Peyer's patch (tissue), 4 donors: Measurements from ENCODE around the gene CEP85L.

ENCODE experiments used
- POLR2A ChIP-seq, 2 donors: fragments of 450-650 bp; IDR thresholded peaks; one replicate each; pipeline ENCODE4 v1.5.1; 2017; ENCODE audit warnings: antibody characterized with exemption in 2 of 2, mild to moderate bottlenecking in 2 of 2, moderate library complexity in 2 of 2
- TF ChIP-seq, protein P1 (sequence below), 6 experiments: fragments of 450-650 bp in 4 of 6; fragments of 200-600 bp in 2 of 6; sonication (generic) in 1 of 6; IDR thresholded peaks; one replicate each; pipeline ENCODE4 v1.5.1; 2017 to 2019; ENCODE audit warnings: antibody characterized with exemption in 6 of 6, mild to moderate bottlenecking in 3 of 6, moderate library complexity in 1 of 6

DNA sequence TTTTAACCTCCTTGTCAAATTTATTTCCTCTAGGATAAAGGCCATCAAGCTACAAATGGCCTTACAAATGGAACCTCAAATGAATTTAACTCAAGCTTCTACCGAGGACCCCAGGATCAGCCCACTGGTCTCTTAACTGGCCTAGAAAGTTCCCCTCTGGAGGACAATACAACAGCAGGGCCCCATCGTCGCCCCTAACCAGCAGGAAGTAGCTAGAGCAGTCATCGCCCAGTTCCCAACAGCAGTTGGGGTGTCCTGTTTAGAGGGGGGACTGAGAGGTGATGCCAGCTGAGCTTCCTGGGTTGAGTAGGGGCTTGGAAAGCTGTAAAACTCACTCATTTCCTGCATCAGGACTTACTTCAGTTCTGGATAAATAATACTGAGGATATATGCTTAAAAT lies 25.6 kb downstream of the CEP85L start:
- TF ChIP-seq, protein P1, sequence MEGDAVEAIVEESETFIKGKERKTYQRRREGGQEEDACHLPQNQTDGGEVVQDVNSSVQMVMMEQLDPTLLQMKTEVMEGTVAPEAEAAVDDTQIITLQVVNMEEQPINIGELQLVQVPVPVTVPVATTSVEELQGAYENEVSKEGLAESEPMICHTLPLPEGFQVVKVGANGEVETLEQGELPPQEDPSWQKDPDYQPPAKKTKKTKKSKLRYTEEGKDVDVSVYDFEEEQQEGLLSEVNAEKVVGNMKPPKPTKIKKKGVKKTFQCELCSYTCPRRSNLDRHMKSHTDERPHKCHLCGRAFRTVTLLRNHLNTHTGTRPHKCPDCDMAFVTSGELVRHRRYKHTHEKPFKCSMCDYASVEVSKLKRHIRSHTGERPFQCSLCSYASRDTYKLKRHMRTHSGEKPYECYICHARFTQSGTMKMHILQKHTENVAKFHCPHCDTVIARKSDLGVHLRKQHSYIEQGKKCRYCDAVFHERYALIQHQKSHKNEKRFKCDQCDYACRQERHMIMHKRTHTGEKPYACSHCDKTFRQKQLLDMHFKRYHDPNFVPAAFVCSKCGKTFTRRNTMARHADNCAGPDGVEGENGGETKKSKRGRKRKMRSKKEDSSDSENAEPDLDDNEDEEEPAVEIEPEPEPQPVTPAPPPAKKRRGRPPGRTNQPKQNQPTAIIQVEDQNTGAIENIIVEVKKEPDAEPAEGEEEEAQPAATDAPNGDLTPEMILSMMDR (IDR thresholded peaks at IDR 0.05), result no peak
- no peak for TF ChIP-seq POLR2A (IDR thresholded peaks at IDR 0.05)
